Measurements from ENCODE around the gene VMAC.
"Not testable (repeated sequence)": the region's sequence is repeated elsewhere in the genome, so short reads cannot be mapped to it uniquely, and the experiment has no call there.

DNA sequence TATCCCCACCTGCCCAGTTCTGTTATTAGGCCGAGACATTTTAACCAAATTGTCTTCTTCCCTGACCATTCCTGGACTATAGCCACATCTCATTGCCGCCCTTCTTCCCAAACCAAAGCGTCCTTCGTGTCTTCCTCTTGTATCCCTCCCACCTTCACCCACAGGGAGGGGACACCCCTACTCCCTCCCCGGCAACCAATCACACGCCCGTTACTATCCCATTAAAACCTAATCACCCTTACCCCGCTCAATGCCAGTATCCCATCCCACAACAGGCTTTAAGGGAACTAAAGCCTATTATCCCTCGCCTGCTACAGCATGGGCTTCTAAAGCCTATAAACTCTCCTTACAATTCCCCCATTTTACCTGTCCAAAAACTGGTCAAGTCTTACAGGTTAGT is 49.5 kb upstream of the VMAC start:
- TF ChIP-seq CTCF (IDR thresholded peaks at IDR 0.05); EZH2 (IDR thresholded peaks at IDR 0.05; ENCODE audit: borderline replicate concordance, insufficient read depth, low read depth, low read length, poor library complexity, severe bottlenecking): not testable (repeated sequence)

Data from B cell (primary cell).